ENCODE data around the gene PNPLA1. TPM values are rescaled to one million over a fixed set of nuclear protein-coding genes. Genes with fewer than 3 reads are reported as not detected.

PNPLA1 gene
- total RNA-seq, 1 donor from 2014 or later, result not detected

DNA sequence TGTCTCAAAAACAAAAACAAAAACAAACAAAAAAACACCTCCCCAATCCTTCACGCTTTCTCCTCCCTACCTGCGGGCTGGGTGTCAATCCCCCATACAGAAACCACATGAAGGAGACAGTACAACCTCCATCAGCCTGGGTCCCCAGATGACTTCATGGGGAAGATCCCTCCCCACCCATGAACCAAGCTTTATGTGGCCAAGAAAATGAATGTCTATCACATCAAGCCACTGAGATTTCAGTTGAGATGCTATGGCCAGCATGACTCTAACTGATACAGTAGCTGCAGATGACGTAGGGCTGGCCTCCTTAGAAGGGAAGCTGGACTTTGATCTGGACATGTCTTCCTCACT is 88.0 kb downstream of the PNPLA1 start:
- H3K4me3 Mint-ChIP-seq (ENCODE audit: unreplicated experiment), result no peak overlapping the region
- peaks cover 5% of the 10 kb centered on the region for H3K4me1 Mint-ChIP-seq (ENCODE audit: low read depth, unreplicated experiment)
- DNase-seq, result no peak
- H3K36me3 Mint-ChIP-seq (ENCODE audit: unreplicated experiment), result peaks cover 7% of the 10 kb centered on the region
- H3K27ac Mint-ChIP-seq (ENCODE audit: unreplicated experiment), result no peak overlapping the region
- TF ChIP-seq, protein P1, sequence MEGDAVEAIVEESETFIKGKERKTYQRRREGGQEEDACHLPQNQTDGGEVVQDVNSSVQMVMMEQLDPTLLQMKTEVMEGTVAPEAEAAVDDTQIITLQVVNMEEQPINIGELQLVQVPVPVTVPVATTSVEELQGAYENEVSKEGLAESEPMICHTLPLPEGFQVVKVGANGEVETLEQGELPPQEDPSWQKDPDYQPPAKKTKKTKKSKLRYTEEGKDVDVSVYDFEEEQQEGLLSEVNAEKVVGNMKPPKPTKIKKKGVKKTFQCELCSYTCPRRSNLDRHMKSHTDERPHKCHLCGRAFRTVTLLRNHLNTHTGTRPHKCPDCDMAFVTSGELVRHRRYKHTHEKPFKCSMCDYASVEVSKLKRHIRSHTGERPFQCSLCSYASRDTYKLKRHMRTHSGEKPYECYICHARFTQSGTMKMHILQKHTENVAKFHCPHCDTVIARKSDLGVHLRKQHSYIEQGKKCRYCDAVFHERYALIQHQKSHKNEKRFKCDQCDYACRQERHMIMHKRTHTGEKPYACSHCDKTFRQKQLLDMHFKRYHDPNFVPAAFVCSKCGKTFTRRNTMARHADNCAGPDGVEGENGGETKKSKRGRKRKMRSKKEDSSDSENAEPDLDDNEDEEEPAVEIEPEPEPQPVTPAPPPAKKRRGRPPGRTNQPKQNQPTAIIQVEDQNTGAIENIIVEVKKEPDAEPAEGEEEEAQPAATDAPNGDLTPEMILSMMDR (IDR thresholded peaks at IDR 0.05; ENCODE audit: partially characterized antibody, unreplicated experiment), result no peak
- peaks cover 3% of the 10 kb centered on the region for H3K27me3 Mint-ChIP-seq (ENCODE audit: unreplicated experiment)
- peaks cover 6% of the 10 kb centered on the region for H3K9me3 Mint-ChIP-seq (ENCODE audit: unreplicated experiment)

Other genes starting within 250 kb of the PNPLA1 start
- gene SLC26A8, start 245.4 kb upstream of the PNPLA1 start, total RNA-seq (ENCODE audit: unreplicated experiment), result 0.29 TPM
- gene MAPK14, start 242.3 kb upstream of the PNPLA1 start, total RNA-seq (ENCODE audit: unreplicated experiment), result 46.2 TPM
- gene MAPK13, start 139.5 kb upstream of the PNPLA1 start, total RNA-seq (ENCODE audit: unreplicated experiment), result 4.2 TPM
- 36.2 TPM for gene BRPF3, start 73.3 kb upstream of the PNPLA1 start, total RNA-seq (ENCODE audit: unreplicated experiment)
- not detected for gene BNIP5, start 66.8 kb downstream of the PNPLA1 start, total RNA-seq (ENCODE audit: unreplicated experiment)
- not detected for gene ETV7, start 117.6 kb downstream of the PNPLA1 start, total RNA-seq (ENCODE audit: unreplicated experiment)
- gene PXT1, start 172.8 kb downstream of the PNPLA1 start, total RNA-seq (ENCODE audit: unreplicated experiment), result not detected
- 29.1 TPM for gene KCTD20, start 172.9 kb downstream of the PNPLA1 start, total RNA-seq (ENCODE audit: unreplicated experiment)